ENCODE data around the gene WNK1. TPM values are rescaled to one million over a fixed set of nuclear protein-coding genes. Genes with fewer than 3 reads are reported as not detected.

The WNK1 gene
- total RNA-seq, 1 experiment from 2014 or later, result 117 TPM

- Histone ChIP-seq H4K8ac (replicated peaks; ENCODE audit: insufficient read length, low read depth, low read length) (no peak overlapping the region), H2AK5ac (ENCODE audit: insufficient read length, low read length) (no peak overlapping the region), H4K91ac (ENCODE audit: insufficient read length, low read depth, low read length) (no peak overlapping the region), H3K23me2 (ENCODE audit: insufficient read length, low read depth, low read length, poor library complexity, severe bottlenecking) (no peaks in the 10 kb centered on the region), H3K4ac (ENCODE audit: low read depth, low read length) (no peak overlapping the region), H2BK120ac (ENCODE audit: low read depth, low read length, poor library complexity, severe bottlenecking) (no peak overlapping the region), H3K4me2 (ENCODE audit: insufficient read depth, insufficient read length, low read length) (no peak overlapping the region), H3K23ac (ENCODE audit: insufficient read length, low read depth, low read length) (no peak overlapping the region), H2AFZ (ENCODE audit: low read length) (no peak overlapping the region), H3K27ac (ENCODE audit: insufficient read length, low read depth, low read length) (no peak overlapping the region), H4K20me1 (ENCODE audit: control insufficient read depth, insufficient read depth, insufficient read length) (no peaks in the 10 kb centered on the region), H2BK12ac (ENCODE audit: insufficient read length, low read depth, low read length) (no peak overlapping the region), H2BK20ac (ENCODE audit: low read depth, low read length, poor library complexity, severe bottlenecking) (no peak overlapping the region), H3K18ac (ENCODE audit: insufficient read length, low read depth, low read length) (no peak overlapping the region), H2BK5ac (ENCODE audit: insufficient read length, low read length) (no peak overlapping the region), H3T11ph (ENCODE audit: low read length) (no peak overlapping the region), H3K56ac (ENCODE audit: insufficient read length, low read depth, low read length) (no peak overlapping the region), H3K14ac (ENCODE audit: insufficient read depth, low read length) (no peak overlapping the region), H3K9ac (ENCODE audit: extremely low read depth, insufficient read length, low read length) (no peak overlapping the region), H3K79me1 (ENCODE audit: insufficient read depth, low read depth, low read length, poor library complexity, severe bottlenecking) (no peaks in the 10 kb centered on the region), H3K27me3 (ENCODE audit: insufficient read depth, low read length) (no peaks in the 10 kb centered on the region), H3K4me1 (ENCODE audit: insufficient read depth, low read length) (no peaks in the 10 kb centered on the region), H3K9me3 (ENCODE audit: control insufficient read depth, low read depth, low read length) (no peaks in the 10 kb centered on the region), H3K79me2 (ENCODE audit: insufficient read depth, low read length) (no peaks in the 10 kb centered on the region), H2BK15ac (ENCODE audit: low read depth, low read length) (no peak overlapping the region), H4K5ac (ENCODE audit: insufficient read length, low read depth, low read length) (no peak overlapping the region)
- H3K36me3 Mint-ChIP-seq (ENCODE audit: insufficient read depth in 1 of 3, low read depth in 3 of 3), result peaks cover 27 to 66% (median 57%) of the 10 kb centered on the region in 3 experiments; a peak in 6 of 7 replicates
- WGBS (ENCODE audit: extremely low coverage, insufficient read length, low lambda C conversion rate), result no CpG with 5 or more reads among the region's 5 CpGs
- H3K27me3 Mint-ChIP-seq (ENCODE audit: low read depth), result no peaks in the 10 kb centered on the region
- TF ChIP-seq CTCF (conservative IDR thresholded peaks at IDR 0.05), result no peak
- H3K4me3 Mint-ChIP-seq, result no peak overlapping the region
- H3K27ac Mint-ChIP-seq, result no peak overlapping the region
- no peaks in the 10 kb centered on the region for H3K9me3 Mint-ChIP-seq
- no peak for DNase-seq
- H3K4me1 Mint-ChIP-seq, result no peaks in the 10 kb centered on the region
Observed at GRCh38 chr12:879641-880040, 127.3 kb downstream of the WNK1 start.

Measured in H9 (cell line).